Endodermal cell (in vitro differentiated cells): Measurements from ENCODE around the gene RIMBP2. TPM values are rescaled to one million over a fixed set of nuclear protein-coding genes. Genes with fewer than 3 reads are reported as not detected.

Experiments used
- DNase-seq: peaks from one replicate; pipeline ENCODE4 v3.0.0-alpha.2; 2017
- H3K27ac ChIP-seq: 2 replicates; pipeline ENCODE4 v1.5.1; 2013; ENCODE audit warnings: mild to moderate bottlenecking, low read depth, low read length, moderate library complexity
- H3K27me3 ChIP-seq: 2 replicates; pipeline ENCODE4 v1.6.1; 2013; ENCODE audit warnings: mild to moderate bottlenecking, low read length, moderate library complexity; ENCODE audit not compliant: insufficient read depth, control insufficient read depth, poor library complexity, severe bottlenecking
- H3K36me3 ChIP-seq: 2 replicates; pipeline ENCODE4 v1.7.0; 2013; ENCODE audit warnings: mild to moderate bottlenecking, low read length, moderate library complexity; ENCODE audit not compliant: control insufficient read depth, insufficient read depth
- H3K4me1 ChIP-seq: one replicate; pipeline ENCODE4 v1.7.0; 2013; ENCODE audit warnings: low read length; ENCODE audit not compliant: control insufficient read depth, insufficient read depth
- H3K4me3 ChIP-seq: 2 replicates; pipeline ENCODE4 v1.5.1; 2013; ENCODE audit warnings: mild to moderate bottlenecking, low read length, moderate library complexity
- H3K9ac ChIP-seq: 2 replicates; pipeline ENCODE4 v1.6.1; 2013; ENCODE audit warnings: mild to moderate bottlenecking, low read length, moderate library complexity; ENCODE audit not compliant: poor library complexity, severe bottlenecking; ENCODE audit errors: extremely low read depth
- H3K9me3 ChIP-seq: 2 replicates; pipeline ENCODE4 v1.6.1; 2013; ENCODE audit warnings: mild to moderate bottlenecking, low read length, moderate library complexity; ENCODE audit not compliant: control insufficient read depth
- H3K27ac Mint-ChIP-seq: 2 replicates; pipeline ENCODE4 v1.8.0; 2020; ENCODE audit warnings: mixed read lengths
- H3K27me3 Mint-ChIP-seq: 2 replicates; pipeline ENCODE4 v1.8.0; 2021; ENCODE audit warnings: mild to moderate bottlenecking, mixed read lengths; ENCODE audit not compliant: insufficient read depth
- H3K36me3 Mint-ChIP-seq: 2 replicates; pipeline ENCODE4 v1.8.0; 2020; ENCODE audit warnings: low read depth, mixed read lengths
- H3K4me1 Mint-ChIP-seq: 2 replicates; pipeline ENCODE4 v1.8.0; 2020; ENCODE audit warnings: mixed read lengths
- H3K4me3 Mint-ChIP-seq: 2 replicates; pipeline ENCODE4 v1.8.0; 2020; ENCODE audit warnings: mild to moderate bottlenecking, moderate library complexity, mixed read lengths
- H3K9me3 Mint-ChIP-seq: 2 replicates; pipeline ENCODE4 v1.8.0; 2020; ENCODE audit warnings: mild to moderate bottlenecking, mixed read lengths
- WGBS, 2 experiments: methylation state at CpG; one replicate each; pipeline versions ENCODE4 v1.1.5 to v1.1.7; 2013; ENCODE audit warnings: missing lambda C conversion rate in 2 of 2, mixed read lengths in 1 of 2; ENCODE audit not compliant: insufficient coverage in 1 of 2, insufficient read length in 1 of 2; 5-methylcytosine and 5-hydroxymethylcytosine counted together
- total RNA-seq, 2 donors: library from RNA; stranded (reverse); fragmentation: NEBNext Ultra II Directional in 1 of 2; extraction: Animal tissue kit (Norgen Biotek cat#: 25700) in 1 of 2; gene quantifications; 2 replicates in 1 of 2; 3 replicates in 1 of 2; pipeline ENCODE4 v1.2.1, GENCODE V29; 2021
- TF ChIP-seq, protein P1 (sequence below): fragments of 200-600 bp; sonication (generic); conservative IDR thresholded peaks from 2 replicates; pipeline ENCODE4 v1.5.0; 2021; ENCODE audit warnings: antibody characterized with exemption, mild to moderate bottlenecking

RIMBP2 gene
- total RNA-seq, 2 donors from 2014 or later, result 0.13 to 3.4 TPM

DNA sequence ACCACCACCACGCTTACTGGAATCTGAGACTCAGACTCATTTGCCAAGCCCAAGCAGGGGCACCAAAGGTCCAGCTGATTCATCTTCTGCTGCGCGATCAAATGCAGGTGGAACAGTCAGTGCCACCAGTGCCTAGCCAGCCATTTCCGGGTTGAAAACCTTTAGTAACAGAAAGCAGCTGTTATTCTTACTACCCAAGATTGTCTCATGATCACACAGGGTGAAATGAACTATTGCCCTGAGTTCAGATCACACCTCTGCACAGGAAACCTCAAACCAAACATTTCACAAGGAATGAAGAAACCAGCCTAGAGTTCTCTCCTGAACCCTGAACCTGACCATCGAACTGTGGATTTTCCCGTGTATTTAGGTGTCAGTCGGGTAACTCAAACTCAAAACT, 88.9 kb downstream of the RIMBP2 start:
- Mint-ChIP-seq H3K27ac (no peak overlapping the region), H3K4me3 (no peak overlapping the region), H3K36me3 (no peaks in the 10 kb centered on the region), H3K27me3 (no peaks in the 10 kb centered on the region), H3K9me3 (peaks cover 5% of the 10 kb centered on the region), H3K4me1 (peaks cover 4% of the 10 kb centered on the region)
- Histone ChIP-seq H3K9ac (no peak overlapping the region), H3K36me3 (no peaks in the 10 kb centered on the region), H3K4me1 (no peaks in the 10 kb centered on the region), H3K27me3 (no peaks in the 10 kb centered on the region), H3K4me3 (no peak overlapping the region), H3K27ac (no peak overlapping the region), H3K9me3 (no peaks in the 10 kb centered on the region)
- WGBS, 2 experiments, result 95% methylated on average over 7 of the region's 7 CpGs
- no peak for DNase-seq
- TF ChIP-seq, protein P1, sequence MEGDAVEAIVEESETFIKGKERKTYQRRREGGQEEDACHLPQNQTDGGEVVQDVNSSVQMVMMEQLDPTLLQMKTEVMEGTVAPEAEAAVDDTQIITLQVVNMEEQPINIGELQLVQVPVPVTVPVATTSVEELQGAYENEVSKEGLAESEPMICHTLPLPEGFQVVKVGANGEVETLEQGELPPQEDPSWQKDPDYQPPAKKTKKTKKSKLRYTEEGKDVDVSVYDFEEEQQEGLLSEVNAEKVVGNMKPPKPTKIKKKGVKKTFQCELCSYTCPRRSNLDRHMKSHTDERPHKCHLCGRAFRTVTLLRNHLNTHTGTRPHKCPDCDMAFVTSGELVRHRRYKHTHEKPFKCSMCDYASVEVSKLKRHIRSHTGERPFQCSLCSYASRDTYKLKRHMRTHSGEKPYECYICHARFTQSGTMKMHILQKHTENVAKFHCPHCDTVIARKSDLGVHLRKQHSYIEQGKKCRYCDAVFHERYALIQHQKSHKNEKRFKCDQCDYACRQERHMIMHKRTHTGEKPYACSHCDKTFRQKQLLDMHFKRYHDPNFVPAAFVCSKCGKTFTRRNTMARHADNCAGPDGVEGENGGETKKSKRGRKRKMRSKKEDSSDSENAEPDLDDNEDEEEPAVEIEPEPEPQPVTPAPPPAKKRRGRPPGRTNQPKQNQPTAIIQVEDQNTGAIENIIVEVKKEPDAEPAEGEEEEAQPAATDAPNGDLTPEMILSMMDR, result no peak

DNA sequence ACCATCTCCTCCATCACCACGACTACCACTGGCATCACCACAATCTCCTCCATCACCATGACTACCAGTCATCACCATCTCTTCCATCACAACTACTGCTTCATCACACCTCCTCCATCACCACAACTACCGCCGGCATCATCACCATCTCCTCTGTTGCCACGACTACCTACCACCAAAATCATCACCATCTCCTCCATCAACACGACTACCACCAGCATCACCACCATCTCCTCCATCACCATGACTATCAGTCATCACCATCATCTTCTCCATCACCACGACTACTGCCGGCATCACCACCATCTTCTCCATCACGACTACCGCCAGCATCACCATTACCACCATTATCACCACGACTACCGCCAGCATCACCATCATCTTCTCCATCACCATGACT, 89.5 kb downstream of the RIMBP2 start:
- 87 to 92% methylated on average over 7 to 11 of the region's 11 CpGs for WGBS, 2 experiments
- Histone ChIP-seq H3K4me1 (no peaks in the 10 kb centered on the region), H3K9ac (no peak overlapping the region), H3K27me3 (no peaks in the 10 kb centered on the region), H3K4me3 (no peak overlapping the region), H3K27ac (no peak overlapping the region), H3K9me3 (no peaks in the 10 kb centered on the region), H3K36me3 (no peaks in the 10 kb centered on the region)
- Mint-ChIP-seq H3K27ac (no peak overlapping the region), H3K36me3 (no peaks in the 10 kb centered on the region), H3K4me1 (peaks cover 4% of the 10 kb centered on the region), H3K9me3 (peaks cover 9% of the 10 kb centered on the region), H3K4me3 (no peak overlapping the region), H3K27me3 (no peaks in the 10 kb centered on the region)
- DNase-seq, result no peak
- TF ChIP-seq, protein P1, result no peak

DNA sequence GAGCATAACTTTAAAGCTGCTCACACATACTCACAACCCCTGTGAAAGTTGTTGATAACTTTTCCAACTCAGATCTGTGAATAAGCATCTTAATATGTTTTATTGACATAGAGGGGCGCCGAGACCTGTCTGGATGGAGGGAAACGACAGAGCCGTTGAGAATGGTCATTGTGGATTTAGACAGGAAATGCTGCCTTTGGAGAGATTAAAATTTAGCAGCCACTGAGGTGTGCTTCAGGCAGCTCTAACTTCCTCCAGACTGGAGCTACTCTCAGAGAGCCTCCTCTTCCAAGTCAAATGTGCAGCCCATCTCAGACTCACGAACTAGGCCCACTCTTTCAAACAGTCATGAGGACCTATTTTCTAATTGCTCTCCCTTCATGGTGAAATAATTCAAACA, 90.9 kb downstream of the RIMBP2 start:
- H3K27me3 Mint-ChIP-seq, result no peaks in the 10 kb centered on the region
- Histone ChIP-seq H3K27ac (no peak overlapping the region), H3K9ac (no peak overlapping the region), H3K4me1 (no peaks in the 10 kb centered on the region), H3K4me3 (no peak overlapping the region), H3K27me3 (no peaks in the 10 kb centered on the region), H3K9me3 (peaks cover 3% of the 10 kb centered on the region), H3K36me3 (no peaks in the 10 kb centered on the region)
- WGBS, 2 experiments, result 78 to 79% methylated on average over 3 to 5 of the region's 5 CpGs
- no peak for DNase-seq
- no peak overlapping the region for H3K4me3 Mint-ChIP-seq
- H3K4me1 Mint-ChIP-seq, result peaks cover 4% of the 10 kb centered on the region
- peaks cover 20% of the 10 kb centered on the region for H3K9me3 Mint-ChIP-seq
- no peaks in the 10 kb centered on the region for H3K36me3 Mint-ChIP-seq
- H3K27ac Mint-ChIP-seq, result no peak overlapping the region
- TF ChIP-seq, protein P1, result no peak
